ENCODE results near the gene COL18A1. TPM values are rescaled to one million over a fixed set of nuclear protein-coding genes. Genes with fewer than 3 reads are reported as not detected.
"Not testable (repeated sequence)": the region's sequence is repeated elsewhere in the genome, so short reads cannot be mapped to it uniquely, and the experiment has no call there.

COL18A1 gene
- total RNA-seq, 4 donors from 2014 or later, result 124 to 224 (median 173) TPM

DNA sequence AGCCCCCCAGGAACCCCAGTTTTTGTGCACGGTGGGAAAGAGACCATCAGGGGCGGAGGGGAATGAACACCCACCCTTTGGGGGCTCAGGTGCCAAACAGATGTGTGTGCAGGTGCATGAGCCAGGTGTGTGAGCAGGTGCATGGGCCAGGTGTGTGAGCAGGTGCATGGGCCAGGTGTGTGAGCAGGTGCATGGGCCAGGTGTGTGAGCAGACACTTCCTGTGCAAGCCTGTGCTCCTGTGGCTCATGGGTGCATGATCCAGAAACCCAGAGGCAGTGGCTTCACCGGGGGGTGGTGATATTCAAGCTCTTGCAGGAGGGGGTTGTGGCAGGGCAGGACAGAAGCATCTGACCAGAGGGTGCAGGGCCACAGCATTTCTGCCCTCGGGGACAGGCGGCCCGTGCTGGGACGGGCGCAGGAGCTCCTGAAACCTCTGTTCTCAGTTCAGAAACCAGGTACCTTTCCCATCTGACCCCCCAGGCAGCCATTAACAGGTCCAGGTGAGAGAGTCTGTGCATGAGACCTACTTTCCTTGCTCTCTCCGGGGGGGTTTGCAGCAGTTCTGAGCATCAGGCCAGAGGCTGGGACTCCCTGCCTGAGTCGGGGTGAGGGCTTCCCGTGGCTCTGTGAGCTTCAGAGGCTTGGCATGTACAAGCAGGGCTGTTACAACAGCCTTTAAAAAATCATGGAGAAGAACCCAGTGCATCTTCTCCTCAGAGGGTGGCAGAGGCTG is 29.1 kb downstream of the COL18A1 start:
- H3K27ac ChIP-seq, result no peak overlapping the region
- H3K36me3 ChIP-seq, result no peaks in the 10 kb centered on the region
- H3K9me3 ChIP-seq, result no peaks in the 10 kb centered on the region
- WGBS, 2 donors, result 71 to 83% methylated on average over 11 of the region's 11 CpGs
- H3K4me1 ChIP-seq, result peaks cover 0 to 57% (median 22%) of the 10 kb centered on the region in 4 donors
- TF ChIP-seq POLR2A (IDR thresholded peaks at IDR 0.05) (no peak), EP300 (IDR thresholded peaks at IDR 0.05) (no peak)
- TF ChIP-seq, protein P1, sequence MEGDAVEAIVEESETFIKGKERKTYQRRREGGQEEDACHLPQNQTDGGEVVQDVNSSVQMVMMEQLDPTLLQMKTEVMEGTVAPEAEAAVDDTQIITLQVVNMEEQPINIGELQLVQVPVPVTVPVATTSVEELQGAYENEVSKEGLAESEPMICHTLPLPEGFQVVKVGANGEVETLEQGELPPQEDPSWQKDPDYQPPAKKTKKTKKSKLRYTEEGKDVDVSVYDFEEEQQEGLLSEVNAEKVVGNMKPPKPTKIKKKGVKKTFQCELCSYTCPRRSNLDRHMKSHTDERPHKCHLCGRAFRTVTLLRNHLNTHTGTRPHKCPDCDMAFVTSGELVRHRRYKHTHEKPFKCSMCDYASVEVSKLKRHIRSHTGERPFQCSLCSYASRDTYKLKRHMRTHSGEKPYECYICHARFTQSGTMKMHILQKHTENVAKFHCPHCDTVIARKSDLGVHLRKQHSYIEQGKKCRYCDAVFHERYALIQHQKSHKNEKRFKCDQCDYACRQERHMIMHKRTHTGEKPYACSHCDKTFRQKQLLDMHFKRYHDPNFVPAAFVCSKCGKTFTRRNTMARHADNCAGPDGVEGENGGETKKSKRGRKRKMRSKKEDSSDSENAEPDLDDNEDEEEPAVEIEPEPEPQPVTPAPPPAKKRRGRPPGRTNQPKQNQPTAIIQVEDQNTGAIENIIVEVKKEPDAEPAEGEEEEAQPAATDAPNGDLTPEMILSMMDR (IDR thresholded peaks at IDR 0.05), result no peak
- no peak for DNase-seq (ENCODE audit: low spot score in 2 of 2)
- no peak overlapping the region for H3K4me3 ChIP-seq
- no peaks in the 10 kb centered on the region for H3K27me3 ChIP-seq

DNA sequence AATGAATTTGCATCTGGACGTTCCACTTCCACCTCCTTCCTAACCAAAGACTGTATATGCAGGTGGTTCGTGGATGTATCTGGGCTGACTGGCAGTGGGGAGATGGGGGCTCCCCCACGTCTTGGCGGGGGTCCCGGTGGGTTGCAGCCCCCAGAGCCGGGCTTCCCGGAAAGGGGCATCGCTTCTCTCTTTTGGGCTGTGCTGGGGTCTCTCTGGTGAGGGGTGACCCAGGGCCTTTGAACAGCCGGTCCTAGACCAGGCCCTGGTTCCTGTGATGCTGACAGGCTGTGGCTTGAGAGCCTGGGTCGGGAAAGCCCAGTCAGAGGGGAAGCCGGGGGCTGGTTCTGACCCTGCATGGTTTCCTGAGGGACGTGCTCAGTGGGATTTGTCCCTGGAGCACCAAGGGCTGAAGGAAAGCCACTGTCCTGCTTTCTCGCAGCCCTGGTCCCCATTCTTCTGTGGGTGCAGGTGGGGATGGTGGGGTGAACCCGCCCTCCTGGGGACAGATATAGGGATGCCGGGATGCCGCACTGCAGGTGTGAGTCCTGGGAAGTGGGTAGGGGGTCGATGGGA is 29.8 kb downstream of the COL18A1 start:
- H3K36me3 ChIP-seq, result no peaks in the 10 kb centered on the region
- no peak overlapping the region for H3K27ac ChIP-seq
- H3K4me1 ChIP-seq, result peaks cover 0 to 63% (median 25%) of the 10 kb centered on the region in 4 donors
- TF ChIP-seq POLR2A (IDR thresholded peaks at IDR 0.05) (no peak), EP300 (IDR thresholded peaks at IDR 0.05) (no peak)
- TF ChIP-seq, protein P1 (IDR thresholded peaks at IDR 0.05), result no peak
- DNase-seq (ENCODE audit: low spot score in 2 of 2), result no peak
- H3K4me3 ChIP-seq, result no peak overlapping the region
- no peaks in the 10 kb centered on the region for H3K27me3 ChIP-seq
- 73 to 77% methylated on average over 15 to 17 of the region's 17 CpGs for WGBS, 2 donors
- H3K9me3 ChIP-seq, result no peaks in the 10 kb centered on the region

DNA sequence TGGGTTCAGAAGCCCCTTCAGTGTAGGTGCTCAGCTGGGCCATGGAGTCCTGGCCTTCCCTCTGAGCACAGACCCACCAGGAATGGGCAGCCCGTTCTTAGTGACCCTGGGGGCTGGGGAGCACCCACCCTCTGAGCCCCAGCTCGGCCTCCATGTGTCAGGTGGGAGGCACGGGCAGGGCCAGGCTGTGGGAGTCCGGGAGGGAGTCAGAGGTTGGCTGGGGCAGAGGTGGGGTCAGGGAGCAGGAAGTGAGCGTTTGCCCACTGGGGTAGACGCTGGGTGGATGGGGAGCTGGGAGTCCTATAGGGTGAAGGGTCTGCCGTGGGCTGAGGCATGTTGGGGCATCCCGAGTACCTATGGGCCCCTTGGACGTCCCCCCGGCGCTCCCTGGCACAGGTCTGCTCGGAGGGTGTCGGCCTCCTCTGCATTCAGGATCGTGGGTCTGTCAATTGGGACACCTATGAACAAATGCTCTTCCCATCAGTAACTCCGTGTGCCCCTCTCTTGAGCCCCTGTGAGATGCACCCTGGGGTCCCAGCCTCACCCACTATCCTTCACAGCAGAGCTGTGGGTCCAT is 30.5 kb downstream of the COL18A1 start:
- Histone ChIP-seq H3K27ac (peak overlapping the region in 1 of 4 donors; percentile 41), H3K4me1 (peaks cover 0 to 62% (median 25%) of the 10 kb centered on the region in 4 donors), H3K4me3 (no peak overlapping the region), H3K36me3 (no peaks in the 10 kb centered on the region), H3K27me3 (no peaks in the 10 kb centered on the region), H3K9me3 (no peaks in the 10 kb centered on the region)
- 78 to 85% methylated on average over 15 of the region's 15 CpGs for WGBS, 2 donors
- TF ChIP-seq, protein P1 (IDR thresholded peaks at IDR 0.05), result no peak
- no peak for TF ChIP-seq EP300 (IDR thresholded peaks at IDR 0.05)
- no peak for TF ChIP-seq POLR2A (IDR thresholded peaks at IDR 0.05)
- DNase-seq (ENCODE audit: low spot score in 2 of 2), result no peak

DNA sequence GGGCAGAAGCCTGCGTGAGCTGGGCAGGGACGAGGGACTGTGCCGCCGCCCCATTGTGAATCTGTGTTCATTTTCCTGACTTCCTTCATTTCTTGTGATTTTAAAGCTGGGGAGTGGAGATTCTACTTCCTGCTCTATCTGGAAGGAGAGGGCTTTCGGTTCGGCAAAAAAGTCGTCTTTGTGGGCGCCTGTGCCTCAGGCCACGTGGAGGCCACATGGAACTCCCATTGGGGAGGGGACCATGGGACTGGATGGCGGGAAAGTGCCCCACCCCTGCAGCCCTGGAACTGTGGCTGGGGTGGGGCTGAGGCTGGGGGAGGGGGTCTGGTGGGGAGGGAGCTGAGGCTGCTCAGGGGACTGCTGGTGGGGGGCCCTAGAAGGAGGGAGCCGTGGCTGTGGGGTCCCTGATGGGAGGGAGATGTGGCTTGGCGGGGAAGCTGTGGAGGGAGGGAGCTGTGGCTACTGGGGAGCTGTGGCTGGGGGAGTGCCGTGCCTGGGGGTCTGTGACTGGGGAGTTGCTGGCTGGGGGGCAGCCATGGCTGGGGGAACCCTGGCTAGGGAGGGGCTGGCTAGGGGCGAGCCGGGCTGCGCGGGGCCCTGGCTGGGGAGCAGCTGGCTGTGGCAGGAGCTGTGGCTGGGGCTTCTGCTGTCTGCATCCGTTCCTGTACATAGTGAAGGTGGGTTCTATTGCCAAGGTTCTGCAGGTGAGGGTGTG is 31.5 kb downstream of the COL18A1 start:
- Histone ChIP-seq H3K9me3 (no peaks in the 10 kb centered on the region), H3K4me1 (peaks cover 0 to 53% (median 25%) of the 10 kb centered on the region in 4 donors), H3K27ac (peak overlapping the region in 1 of 4 donors; percentile 41), H3K27me3 (no peaks in the 10 kb centered on the region), H3K4me3 (no peak overlapping the region), H3K36me3 (no peaks in the 10 kb centered on the region)
- 72 to 74% methylated on average over 18 of the region's 18 CpGs for WGBS, 2 donors
- TF ChIP-seq POLR2A (IDR thresholded peaks at IDR 0.05) (no peak), EP300 (IDR thresholded peaks at IDR 0.05) (no peak)
- TF ChIP-seq, protein P1 (IDR thresholded peaks at IDR 0.05), result no peak
- DNase-seq (ENCODE audit: low spot score in 2 of 2), result no peak

DNA sequence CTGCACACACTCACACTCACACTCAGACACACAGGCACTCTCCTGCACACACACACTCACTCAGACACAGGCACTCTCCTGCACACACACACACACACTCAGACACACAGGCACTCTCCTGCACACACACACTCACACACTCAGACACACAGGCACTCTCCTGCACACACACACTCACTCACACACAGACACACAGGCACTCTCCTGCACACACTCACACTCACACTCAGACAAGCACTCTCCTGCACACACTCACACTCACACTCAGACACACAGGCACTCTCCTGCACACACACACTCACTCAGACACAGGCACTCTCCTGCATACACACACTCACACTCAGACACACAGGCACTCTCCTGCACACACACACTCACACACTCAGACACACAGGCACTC is 32.9 kb downstream of the COL18A1 start:
- not testable (repeated sequence) for H3K4me3 ChIP-seq
- H3K4me1 ChIP-seq, result peaks cover 0 to 39% (median 15%) of the 10 kb centered on the region in 4 donors

More for the DNA sequence above, 32.9 kb downstream of the COL18A1 start:
- H3K9me3 ChIP-seq; H3K27me3 ChIP-seq; H3K36me3 ChIP-seq; DNase-seq (ENCODE audit: low spot score in 2 of 2); H3K27ac ChIP-seq: not testable (repeated sequence)
